Large intestine (tissue), 3 donors: ENCODE data around the gene PPIE. TPM values are rescaled to one million over a fixed set of nuclear protein-coding genes. Genes with fewer than 3 reads are reported as not detected.
"Not testable (repeated sequence)": the region's sequence is repeated elsewhere in the genome, so short reads cannot be mapped to it uniquely, and the experiment has no call there.

Source experiments
- DNase-seq, 2 donors: peaks; one replicate each; pipeline versions ENCODE4 v3.0.0 to v3.0.0-alpha.2; 2013
- H3K27ac ChIP-seq: one replicate; pipeline ENCODE4 v1.5.1; 2013; ENCODE audit warnings: low read length
- H3K27me3 ChIP-seq: 2 replicates; pipeline ENCODE4 v1.6.1; 2013; ENCODE audit warnings: low read length; ENCODE audit not compliant: control insufficient read depth, insufficient read depth
- H3K36me3 ChIP-seq: 2 replicates; pipeline ENCODE4 v1.6.1; 2013; ENCODE audit warnings: low read length; ENCODE audit not compliant: control insufficient read depth, insufficient read depth
- H3K4me1 ChIP-seq: one replicate; pipeline ENCODE4 v1.6.1; 2013; ENCODE audit warnings: low read length; ENCODE audit not compliant: control insufficient read depth, insufficient read depth
- H3K4me3 ChIP-seq: one replicate; pipeline ENCODE4 v1.5.1; 2013; ENCODE audit warnings: low read length
- H3K9me3 ChIP-seq: one replicate; pipeline ENCODE4 v1.6.1; 2013; ENCODE audit warnings: mild to moderate bottlenecking, low read depth, low read length, moderate library complexity; ENCODE audit not compliant: control insufficient read depth
- WGBS: methylation state at CpG from one replicate; pipeline ENCODE4 v1.1.5; 2013; ENCODE audit warnings: low lambda C conversion rate; ENCODE audit not compliant: insufficient coverage; 5-methylcytosine and 5-hydroxymethylcytosine counted together
- polyA plus RNA-seq: library from polyadenylated mRNA; unstranded; fragments of 120-200 nt; gene quantifications from one replicate; pipeline ENCODE4 v1.2.1, GENCODE V29; 2013

The PPIE gene
- polyA plus RNA-seq, 1 donor: 73.0 TPM

GRCh38 chr1:39764512-39764911 lies 25.8 kb downstream of the PPIE start:
- H3K36me3 ChIP-seq, H3K9me3 ChIP-seq, H3K27ac ChIP-seq, H3K4me1 ChIP-seq, H3K4me3 ChIP-seq, DNase-seq, H3K27me3 ChIP-seq: not testable (repeated sequence)
- no CpG with 5 or more reads among the region's 19 CpGs for WGBS

DNA sequence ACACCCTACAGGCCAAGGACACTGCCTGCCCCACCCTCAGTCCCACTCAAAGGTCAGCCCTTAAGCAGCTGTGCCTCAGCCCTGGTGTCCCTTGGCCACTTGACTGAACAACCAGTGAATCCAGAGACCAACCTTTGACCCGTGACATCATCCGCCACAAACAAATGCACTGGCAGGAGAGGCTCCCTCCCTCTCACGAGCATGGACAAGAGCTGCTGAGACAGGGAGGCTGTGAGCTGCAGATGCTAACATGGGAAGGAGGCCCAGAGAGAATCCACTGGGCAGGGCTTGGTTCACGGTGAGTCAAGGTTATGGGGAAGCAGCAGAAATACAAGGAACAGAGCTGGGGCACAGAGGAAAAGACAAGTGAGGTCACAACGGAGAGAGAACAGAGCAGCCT lies 27.8 kb downstream of the PPIE start:
- no CpG with 5 or more reads among the region's 5 CpGs for WGBS
- not testable (repeated sequence) for DNase-seq, H3K27ac ChIP-seq

DNA sequence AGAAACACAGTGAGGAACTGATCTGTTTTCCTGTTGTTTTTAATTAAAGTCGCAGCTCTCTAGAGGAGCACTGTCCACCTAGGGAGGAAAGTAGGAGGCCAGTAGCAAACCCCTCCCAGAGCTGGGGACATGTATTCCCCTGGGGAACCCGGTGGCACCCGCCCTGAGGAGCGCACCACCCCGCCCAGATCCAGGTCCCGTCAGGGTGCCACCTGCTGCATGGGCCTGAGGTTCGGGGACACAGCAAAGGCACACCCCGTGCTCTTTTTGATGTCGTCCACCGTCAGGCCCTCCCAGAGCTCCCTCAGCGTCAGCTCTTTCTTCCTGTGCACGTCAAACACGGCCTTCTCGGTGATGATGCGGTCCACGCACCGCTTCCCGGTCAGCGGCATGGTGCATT lies 30.8 kb downstream of the PPIE start:
- H3K9me3 ChIP-seq, H3K27ac ChIP-seq, H3K36me3 ChIP-seq, H3K4me1 ChIP-seq, H3K4me3 ChIP-seq, H3K27me3 ChIP-seq, DNase-seq: not testable (repeated sequence)
- no CpG with 5 or more reads among the region's 19 CpGs for WGBS

More for the DNA sequence above, 27.8 kb downstream of the PPIE start:
- not testable (repeated sequence) for H3K4me1 ChIP-seq, H3K9me3 ChIP-seq, H3K4me3 ChIP-seq, H3K27me3 ChIP-seq, H3K36me3 ChIP-seq

GRCh38 chr1:39770100-39771021 lies 31.7 kb downstream of the PPIE start:
- not testable (repeated sequence) for DNase-seq, H3K27me3 ChIP-seq, H3K36me3 ChIP-seq, H3K4me3 ChIP-seq, H3K4me1 ChIP-seq, H3K27ac ChIP-seq, H3K9me3 ChIP-seq
- WGBS: no CpG with 5 or more reads among the region's 71 CpGs

DNA sequence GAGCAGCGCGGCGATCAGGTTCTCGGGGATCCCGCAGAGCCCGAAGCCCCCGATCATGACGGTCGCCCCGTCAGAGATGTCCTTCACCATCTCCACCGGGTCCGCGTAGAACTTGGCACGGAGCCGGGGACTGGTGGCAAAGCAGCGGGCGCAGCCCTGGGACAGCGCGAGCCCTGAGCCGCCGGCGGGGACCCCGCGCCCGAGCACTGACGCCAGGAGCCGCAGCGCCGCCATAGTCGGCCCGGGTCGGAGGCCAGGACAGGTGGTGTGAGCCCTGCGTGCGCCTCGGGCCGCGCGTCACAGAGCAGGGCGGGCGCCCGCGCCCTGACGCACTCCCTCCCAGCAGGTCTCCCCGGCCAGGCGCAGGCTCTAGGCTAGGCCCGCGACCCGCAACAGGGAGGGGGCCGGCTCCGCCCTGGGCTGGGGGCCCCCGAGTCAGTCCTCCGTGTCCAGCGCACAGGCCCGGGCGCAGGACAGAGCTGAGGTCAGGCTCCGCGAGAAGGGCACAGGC lies 32.4 kb downstream of the PPIE start, which contains the start of gene OXCT2:
Gene OXCT2 (minus strand): TSS at position 327 of the 511 bp plus-strand sequence. CDS start 93 bp downstream, at position 234.
- not testable (repeated sequence) for H3K9me3 ChIP-seq, H3K36me3 ChIP-seq, H3K4me1 ChIP-seq, H3K27ac ChIP-seq, H3K4me3 ChIP-seq, H3K27me3 ChIP-seq
- peak in 1 of 2 donors; percentile 12 for DNase-seq
- WGBS: no CpG with 5 or more reads among the region's 57 CpGs

GRCh38 chr1:39773369-39773979 lies 34.8 kb downstream of the PPIE start:
- WGBS: no CpG with 5 or more reads among the region's 23 CpGs
- H3K36me3 ChIP-seq, H3K4me3 ChIP-seq, H3K9me3 ChIP-seq, H3K4me1 ChIP-seq, DNase-seq, H3K27me3 ChIP-seq, H3K27ac ChIP-seq: not testable (repeated sequence)

- DNase-seq: peak; percentile 68 to 75
- not testable (repeated sequence) for H3K4me3 ChIP-seq, H3K9me3 ChIP-seq, H3K27me3 ChIP-seq, H3K36me3 ChIP-seq, H3K27ac ChIP-seq, H3K4me1 ChIP-seq
- WGBS: no CpG with 5 or more reads among the region's 11 CpGs
Observed at GRCh38 chr1:39775141-39775540, 36.5 kb downstream of the PPIE start.

DNA sequence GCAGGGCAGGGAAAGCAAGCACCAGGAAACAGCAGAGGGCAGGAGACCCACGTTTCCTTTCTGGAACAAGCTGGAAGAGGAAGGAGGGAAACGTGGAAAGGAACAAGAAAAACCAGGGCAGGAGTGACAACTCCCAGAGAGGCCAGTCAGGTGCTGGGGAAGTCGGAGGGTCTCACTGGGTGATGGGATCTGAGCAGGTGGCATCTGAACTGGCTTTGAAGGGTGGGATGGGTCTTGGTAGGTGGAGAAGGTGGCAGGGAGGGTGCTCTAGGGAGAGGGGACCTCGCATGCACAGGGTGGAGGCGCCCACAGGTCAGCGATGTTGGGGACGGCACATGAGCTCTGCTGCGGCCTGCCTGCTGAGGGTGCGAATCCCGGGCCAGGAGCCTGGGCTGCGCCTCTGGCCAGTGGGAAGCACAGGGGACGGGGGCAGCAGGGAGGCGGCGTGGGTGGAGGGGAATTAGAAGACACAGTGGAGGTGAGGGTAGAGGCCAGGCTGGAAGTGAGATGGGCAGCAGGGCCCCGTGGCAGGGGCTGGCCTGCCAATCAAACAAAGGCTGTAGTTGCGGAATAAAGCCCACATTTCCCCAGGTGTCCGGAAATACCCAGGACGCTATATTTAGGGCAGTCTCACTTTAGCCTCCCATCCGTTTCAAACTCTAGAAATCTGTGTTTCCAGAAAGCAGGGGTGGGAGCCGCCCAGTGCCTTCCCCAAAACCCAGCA lies 37.2 kb downstream of the PPIE start:
- not testable (repeated sequence) for H3K4me3 ChIP-seq, H3K4me1 ChIP-seq, DNase-seq, H3K36me3 ChIP-seq, H3K27me3 ChIP-seq, H3K27ac ChIP-seq, H3K9me3 ChIP-seq
- WGBS: 50% methylated on average over 1 of the region's 20 CpGs

DNA sequence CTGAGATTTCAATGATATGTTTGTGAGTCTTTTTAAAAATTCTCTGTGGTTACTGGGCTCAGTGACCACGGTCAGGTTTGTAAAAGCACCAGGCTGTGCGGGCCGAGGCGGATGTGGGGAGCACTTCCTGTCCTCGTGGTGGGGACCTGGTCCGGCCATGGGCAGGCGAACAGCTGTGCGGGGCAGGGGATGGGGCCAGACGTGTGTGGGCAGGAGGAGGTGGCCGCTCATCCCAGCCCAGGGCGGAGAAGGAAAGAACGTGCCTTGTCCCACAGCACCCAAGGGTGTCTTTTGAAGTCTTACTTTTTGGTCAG lies 37.7 kb downstream of the PPIE start:
- no peak for DNase-seq
- no CpG with 5 or more reads among the region's 12 CpGs for WGBS
- H3K27ac ChIP-seq: no peak overlapping the region
- no peak overlapping the region for H3K4me3 ChIP-seq
- H3K9me3 ChIP-seq: no peaks in the 10 kb centered on the region
- peaks cover 2% of the 10 kb centered on the region for H3K4me1 ChIP-seq
- no peaks in the 10 kb centered on the region for H3K36me3 ChIP-seq
- no peaks in the 10 kb centered on the region for H3K27me3 ChIP-seq

DNA sequence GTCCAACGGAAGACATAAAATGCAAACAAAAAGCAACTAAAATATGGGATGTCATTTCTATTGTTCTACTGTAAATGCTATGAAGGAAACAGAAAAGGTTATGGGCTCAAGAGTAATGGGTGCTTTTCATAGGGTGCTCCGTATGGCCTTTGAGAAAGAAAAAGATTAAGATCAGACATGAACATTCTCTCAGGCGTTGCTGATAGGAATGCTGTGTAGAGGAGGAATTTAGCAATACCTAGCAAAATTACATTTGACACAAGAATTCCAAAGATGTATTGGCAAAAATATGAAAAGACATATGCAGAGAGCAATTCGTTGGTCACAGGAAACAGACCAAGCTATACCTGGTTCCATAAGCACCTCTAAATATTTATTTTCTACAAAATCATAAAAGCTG lies 38.2 kb downstream of the PPIE start:
- Histone ChIP-seq H3K27ac (no peak overlapping the region), H3K4me1 (peaks cover 2% of the 10 kb centered on the region), H3K9me3 (no peaks in the 10 kb centered on the region), H3K4me3 (no peak overlapping the region), H3K27me3 (no peaks in the 10 kb centered on the region), H3K36me3 (no peaks in the 10 kb centered on the region)
- 75% methylated on average over 2 of the region's 4 CpGs for WGBS
- no peak for DNase-seq
